WTC11 (cell line): ENCODE measurements around the gene TEX54. TPM values are rescaled to one million over a fixed set of nuclear protein-coding genes. Genes with fewer than 3 reads are reported as not detected.

Experiments used
- ATAC-seq: fragments of 200-7000 bp; cut with Tn5 transposase; 2 replicates; pipeline ENCODE4 v1.10.0; 2021; ENCODE audit warnings: mild to moderate bottlenecking, moderate library complexity
- CTCF ChIA-PET: fragments of 300-600 bp; sonication (Branson Sonifier 250); formaldehyde crosslinking; loops from one replicate; lab custom pipeline; 2021; ENCODE audit warnings: antibody characterized with exemption; lab: Charles Lee
- POLR2A ChIA-PET: fragments of 350-600 bp; sonication (Branson Sonifier 250); formaldehyde crosslinking; loops from one replicate; lab custom pipeline; 2021; ENCODE audit warnings: antibody characterized with exemption; lab: Charles Lee
- DNase-seq: peaks from one replicate; pipeline ENCODE4 v3.0.0; 2021; ENCODE audit warnings: low spot score
- H3K27ac Mint-ChIP-seq: 2 replicates; pipeline ENCODE4 v1.8.0; 2021; ENCODE audit warnings: mixed read lengths
- H3K27me3 Mint-ChIP-seq: 2 replicates; pipeline ENCODE4 v1.8.0; 2021; ENCODE audit warnings: low read depth, mild to moderate bottlenecking, moderate library complexity, mixed read lengths
- H3K36me3 Mint-ChIP-seq: 2 replicates; pipeline ENCODE4 v1.8.0; 2021; ENCODE audit warnings: mixed read lengths
- H3K4me1 Mint-ChIP-seq: 2 replicates; pipeline ENCODE4 v1.8.0; 2022; ENCODE audit warnings: mixed read lengths
- H3K4me3 Mint-ChIP-seq: 2 replicates; pipeline ENCODE4 v1.8.0; 2021; ENCODE audit warnings: mild to moderate bottlenecking, moderate library complexity, mixed read lengths
- H3K9me3 Mint-ChIP-seq: 2 replicates; pipeline ENCODE4 v1.8.0; 2021; ENCODE audit warnings: mixed read lengths
- ARID4B ChIP-seq: sonication (generic); formaldehyde crosslinking; IDR thresholded peaks from 2 replicates; pipeline ENCODE4 v1.8.0; 2023; ENCODE audit warnings: missing genetic modification reagents, mild to moderate bottlenecking, borderline replicate concordance
- ATF2 ChIP-seq: sonication (generic); formaldehyde crosslinking; IDR thresholded peaks from 2 replicates; pipeline ENCODE4 v1.8.1; 2022; ENCODE audit warnings: low read depth, missing genetic modification reagents, borderline replicate concordance
- E2F5 ChIP-seq: sonication (generic); formaldehyde crosslinking; IDR thresholded peaks from 2 replicates; pipeline ENCODE4 v1.8.1; 2022; ENCODE audit warnings: mild to moderate bottlenecking, moderate library complexity, missing genetic modification reagents
- EMX1 ChIP-seq: fragments of 250-450 bp; sonication (Bioruptor Pico); IDR thresholded peaks from 2 replicates; pipeline ENCODE4 v1.8.0; 2021; ENCODE audit warnings: mild to moderate bottlenecking
- ERG ChIP-seq: fragments of 250-450 bp; sonication (Bioruptor Pico); IDR thresholded peaks from 2 replicates; pipeline ENCODE4 v1.8.0; 2021; ENCODE audit warnings: mild to moderate bottlenecking
- ETV6 ChIP-seq: sonication (generic); formaldehyde crosslinking; IDR thresholded peaks from 2 replicates; pipeline ENCODE4 v1.8.1; 2022; ENCODE audit warnings: mild to moderate bottlenecking, missing genetic modification reagents
- FOXP1 ChIP-seq: sonication (generic); formaldehyde crosslinking; IDR thresholded peaks from 2 replicates; pipeline ENCODE4 v1.8.0; 2022; ENCODE audit warnings: missing genetic modification reagents, mild to moderate bottlenecking, moderate library complexity, borderline replicate concordance
- HMGA2 ChIP-seq: fragments of 250-450 bp; sonication (Bioruptor Pico); IDR thresholded peaks from 2 replicates; pipeline ENCODE4 v1.4.0; 2021; ENCODE audit warnings: mild to moderate bottlenecking, moderate library complexity
- MAX ChIP-seq: sonication (generic); formaldehyde crosslinking; IDR thresholded peaks from 2 replicates; pipeline ENCODE4 v1.8.0; 2022; ENCODE audit warnings: mild to moderate bottlenecking, missing genetic modification reagents
- NFYB ChIP-seq: sonication (generic); formaldehyde crosslinking; conservative IDR thresholded peaks from 2 replicates; pipeline ENCODE4 v1.8.0; 2022; ENCODE audit warnings: low read depth, missing genetic modification reagents
- PRRX2 ChIP-seq: fragments of 250-450 bp; sonication (Bioruptor Pico); IDR thresholded peaks from 2 replicates; pipeline ENCODE4 v1.8.0; 2021; ENCODE audit warnings: mild to moderate bottlenecking
- SMAD4 ChIP-seq: sonication (generic); formaldehyde crosslinking; IDR thresholded peaks from 2 replicates; pipeline ENCODE4 v1.8.0; 2022; ENCODE audit warnings: mild to moderate bottlenecking, missing genetic modification reagents
- TEAD4 ChIP-seq: sonication (generic); formaldehyde crosslinking; IDR thresholded peaks from 2 replicates; pipeline ENCODE4 v1.8.0; 2022; ENCODE audit warnings: mild to moderate bottlenecking, missing genetic modification reagents
- TP53 ChIP-seq: sonication (generic); formaldehyde crosslinking; IDR thresholded peaks from 2 replicates; pipeline ENCODE4 v1.8.1; 2023; ENCODE audit warnings: mild to moderate bottlenecking, missing genetic modification reagents
- ZBTB21 ChIP-seq: sonication (generic); formaldehyde crosslinking; IDR thresholded peaks from 2 replicates; pipeline ENCODE4 v1.8.1; 2023; ENCODE audit warnings: mild to moderate bottlenecking, missing genetic modification reagents, borderline replicate concordance
- ZNF121 ChIP-seq: sonication (generic); formaldehyde crosslinking; IDR thresholded peaks from 2 replicates; pipeline ENCODE4 v1.8.0; 2023; ENCODE audit warnings: missing genetic modification reagents
- ZNF138 ChIP-seq: sonication (generic); formaldehyde crosslinking; conservative IDR thresholded peaks from 2 replicates; pipeline ENCODE4 v1.8.1; 2022; ENCODE audit warnings: mild to moderate bottlenecking, moderate library complexity, missing genetic modification reagents
- ZNF317 ChIP-seq: sonication (generic); formaldehyde crosslinking; IDR thresholded peaks from 2 replicates; pipeline ENCODE4 v1.8.1; 2023; ENCODE audit warnings: low read depth, mild to moderate bottlenecking, moderate library complexity, missing genetic modification reagents, borderline replicate concordance
- ZNF416 ChIP-seq: fragments of 250-450 bp; sonication (Bioruptor Pico); IDR thresholded peaks from 2 replicates; pipeline ENCODE4 v1.9.0; 2021; ENCODE audit warnings: mild to moderate bottlenecking, inconsistent platforms
- ZNF425 ChIP-seq: fragments of 250-450 bp; sonication (Bioruptor Pico); conservative IDR thresholded peaks from 2 replicates; pipeline ENCODE4 v1.9.0; 2021; ENCODE audit warnings: mild to moderate bottlenecking
- ZNF512 ChIP-seq: sonication (generic); formaldehyde crosslinking; IDR thresholded peaks from 2 replicates; pipeline ENCODE4 v1.8.1; 2022; ENCODE audit warnings: missing genetic modification reagents, borderline replicate concordance
- total RNA-seq: library from RNA; stranded (reverse); gene quantifications from 3 replicates; pipeline ENCODE4 v1.2.3, GENCODE V29; 2021

The TEX54 gene
- total RNA-seq, 1 experiment from 2014 or later = not detected

GRCh38 chr11:62854825-62855570, 22.4 kb upstream of the TEX54 start (continued):
- TF ChIP-seq ZNF416 (CRISPR knock-in tag) = peak; percentile 86; the same call in 1 of the 2 replicates
- TF ChIP-seq SMAD4 (CRISPR knock-in tag) = 0 out of 2 replicates have a peak, but pooled peaks have one; percentile 72
- TF ChIP-seq EMX1 (CRISPR knock-in tag) = peak; percentile 93; the same call in 1 of the 2 replicates
- TF ChIP-seq ERG (CRISPR knock-in tag) = 0 out of 2 replicates have a peak, but pooled peaks have one; percentile 53
- no peak for TF ChIP-seq MAX (CRISPR knock-in tag)
- no peak for TF ChIP-seq ZBTB21 (CRISPR knock-in tag)
- TF ChIP-seq NFYB (CRISPR knock-in tag) = 0 out of 2 replicates have a peak, but pooled peaks have one; percentile 17

GRCh38 chr11:62854013-62854824, 21.6 kb upstream of the TEX54 start:
- POLR2A ChIA-PET = interaction anchor here (0.7 to 5.4 kb wide), 7 partner anchors 11 to 68 kb away, joined by 3 to 83 read pairs (median 4); partner anchors contain the start of genes SLC3A2, STX5 and WDR74
- Mint-ChIP-seq H3K27me3 (0 out of 2 replicates have a peak, but pooled peaks cover 4% of the 10 kb centered on the region), H3K9me3 (no peaks in the 10 kb centered on the region), H3K4me1 (peaks cover 48% of the 10 kb centered on the region), H3K36me3 (peaks cover 49% of the 10 kb centered on the region), H3K27ac (peak overlapping the region; percentile 95), H3K4me3 (peak overlapping the region; percentile 99)
- CTCF ChIA-PET = no interaction called here
- ATAC-seq = no peak
- no peak for DNase-seq
- TF ChIP-seq ARID4B (CRISPR knock-in tag) (no peak), ETV6 (CRISPR knock-in tag) (no peak), FOXP1 (CRISPR knock-in tag) (no peak), E2F5 (CRISPR knock-in tag) (no peak), TP53 (CRISPR knock-in tag) (no peak), ZNF138 (CRISPR knock-in tag) (no peak), ZNF121 (CRISPR knock-in tag) (no peak), HMGA2 (no peak), ATF2 (no peak), ZNF317 (CRISPR knock-in tag) (no peak), PRRX2 (CRISPR knock-in tag) (no peak), NFYB (CRISPR knock-in tag) (no peak), ZNF425 (CRISPR knock-in tag) (0 out of 2 replicates have a peak, but pooled peaks have one; percentile 14), TEAD4 (CRISPR knock-in tag) (no peak), ZNF512 (CRISPR knock-in tag) (no peak), ZNF416 (CRISPR knock-in tag) (no peak)
